ENCODE data around the gene NUDT12.

Gene NUDT12

GRCh38 chr5:103541114-103541513 lies 21.5 kb downstream of the NUDT12 start:
- Histone ChIP-seq H3K27ac (ENCODE audit: extremely low read depth, low read depth, low read length) (no peak overlapping the region), H3K4me1 (ENCODE audit: control insufficient read depth, insufficient read depth, low read length) (no peaks in the 10 kb centered on the region), H3K36me3 (ENCODE audit: control insufficient read depth in 2 of 2, insufficient read depth in 1 of 2, low read length in 2 of 2) (no peaks in the 10 kb centered on the region), H3K4me3 (ENCODE audit: low read depth, low read length) (no peak overlapping the region), H3K9me3 (ENCODE audit: control insufficient read depth, insufficient read depth, low read depth, low read length) (no peaks in the 10 kb centered on the region)
- TF ChIP-seq ZNF114 (tag by site-specific recombination; IDR thresholded peaks at IDR 0.05) (no peak), ZBTB6 (tag by site-specific recombination; IDR thresholded peaks at IDR 0.05) (no peak), ZNF404 (tag by site-specific recombination; IDR thresholded peaks at IDR 0.05) (no peak), ZNF48 (tag by site-specific recombination; IDR thresholded peaks at IDR 0.05) (no peak), ZNF776 (tag by site-specific recombination; IDR thresholded peaks at IDR 0.05; ENCODE audit: borderline replicate concordance) (no peak), ZNF10 (tag by site-specific recombination; IDR thresholded peaks at IDR 0.05) (no peak), ZSCAN30 (tag by site-specific recombination; IDR thresholded peaks at IDR 0.05) (no peak), GLIS1 (tag by site-specific recombination; IDR thresholded peaks at IDR 0.05) (no peak), PRDM2 (tag by site-specific recombination; IDR thresholded peaks at IDR 0.05; ENCODE audit: borderline replicate concordance) (no peak), ZNF529 (tag by site-specific recombination; IDR thresholded peaks at IDR 0.05; ENCODE audit: insufficient replicate concordance) (no peak), ZNF146 (tag by site-specific recombination; IDR thresholded peaks at IDR 0.05) (no peak), ZNF184 (tag by site-specific recombination; IDR thresholded peaks at IDR 0.05) (no peak)
- POLR2A ChIA-PET = no interaction called here
- CTCF ChIA-PET = interaction anchor here (1.4 kb wide), 1 partner anchor 9 kb away, joined by 3 read pairs; no protein-coding TSS in a partner anchor

DNA sequence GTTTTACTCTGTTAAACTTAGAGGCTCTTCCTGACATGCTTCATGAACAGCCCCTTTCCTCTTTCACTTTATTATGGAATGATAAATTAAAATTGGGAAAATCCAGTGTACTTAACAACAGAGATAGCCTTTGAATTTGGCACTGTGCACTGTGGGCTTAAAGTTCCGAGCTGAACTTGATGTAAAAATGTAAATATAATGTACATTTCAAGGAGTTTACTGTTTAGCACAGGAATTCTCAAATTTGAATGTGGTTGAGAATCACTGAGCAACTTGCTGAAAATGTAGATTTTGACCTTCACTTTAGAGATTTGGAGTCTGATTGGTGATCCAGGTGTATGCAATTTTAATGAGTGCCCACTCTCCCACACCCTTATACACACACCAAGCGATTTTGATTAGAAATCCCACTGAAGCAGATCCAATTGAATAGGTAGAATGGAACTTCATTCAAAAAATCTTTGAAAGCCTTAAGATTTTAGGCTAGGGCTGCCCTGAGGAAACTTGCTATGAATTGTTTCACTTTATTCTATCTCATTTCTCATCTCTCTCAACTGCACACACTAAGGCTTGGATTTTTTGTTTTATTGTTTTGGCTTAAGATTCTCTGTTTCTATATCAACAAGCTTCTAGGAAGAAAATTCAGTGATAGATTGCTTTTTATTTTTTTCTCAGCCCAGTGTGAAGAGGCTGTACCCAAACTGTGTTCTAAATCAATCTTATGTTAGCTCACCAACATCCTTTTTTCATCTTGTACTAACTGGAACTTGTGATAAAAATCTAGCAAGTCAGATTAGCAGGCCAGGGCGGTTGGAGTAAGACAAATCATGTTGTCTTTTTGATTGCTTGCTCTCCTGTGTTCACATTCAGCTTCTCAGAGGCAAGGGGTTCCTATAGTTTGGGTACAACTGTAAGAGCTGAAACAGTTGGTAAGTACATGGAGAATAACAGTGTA lies 22.9 kb downstream of the NUDT12 start:
- no peaks in the 10 kb centered on the region for H3K9me3 ChIP-seq (ENCODE audit: control insufficient read depth, insufficient read depth, low read depth, low read length)
- no peak overlapping the region for H3K27ac ChIP-seq (ENCODE audit: extremely low read depth, low read depth, low read length)
- POLR2A ChIA-PET = no interaction called here
- H3K4me1 ChIP-seq (ENCODE audit: control insufficient read depth, insufficient read depth, low read length) = no peaks in the 10 kb centered on the region
- H3K4me3 ChIP-seq (ENCODE audit: low read depth, low read length) = no peak overlapping the region
- CTCF ChIA-PET = interaction anchor here (1.9 kb wide), 1 partner anchor 47 kb away, joined by 4 read pairs; no protein-coding TSS in a partner anchor
- no peaks in the 10 kb centered on the region for H3K36me3 ChIP-seq (ENCODE audit: control insufficient read depth in 2 of 2, insufficient read depth in 1 of 2, low read length in 2 of 2)
- TF ChIP-seq OVOL3 (tag by site-specific recombination; IDR thresholded peaks at IDR 0.05) = no peak
- no peak for TF ChIP-seq ZNF449 (tag by site-specific recombination; IDR thresholded peaks at IDR 0.05)
- no peak for TF ChIP-seq MZF1 (tag by site-specific recombination; IDR thresholded peaks at IDR 0.05; ENCODE audit: borderline replicate concordance)
- TF ChIP-seq ZNF555 (tag by site-specific recombination; conservative IDR thresholded peaks at IDR 0.05) = no peak
- TF ChIP-seq ZFHX2 (tag by site-specific recombination; conservative IDR thresholded peaks at IDR 0.05) = no peak
- TF ChIP-seq ZNF600 (tag by site-specific recombination; IDR thresholded peaks at IDR 0.05) = no peak
- TF ChIP-seq TCF7L2 (IDR thresholded peaks at IDR 0.05; ENCODE audit: borderline replicate concordance, low read depth, low read length) = no peak
- TF ChIP-seq WT1 (tag by site-specific recombination; IDR thresholded peaks at IDR 0.05) = no peak
- no peak for TF ChIP-seq ZNF843 (tag by site-specific recombination; IDR thresholded peaks at IDR 0.05)
- TF ChIP-seq ZNF654 (tag by site-specific recombination; IDR thresholded peaks at IDR 0.05; ENCODE audit: low read depth) = no peak
- TF ChIP-seq, protein P1, sequence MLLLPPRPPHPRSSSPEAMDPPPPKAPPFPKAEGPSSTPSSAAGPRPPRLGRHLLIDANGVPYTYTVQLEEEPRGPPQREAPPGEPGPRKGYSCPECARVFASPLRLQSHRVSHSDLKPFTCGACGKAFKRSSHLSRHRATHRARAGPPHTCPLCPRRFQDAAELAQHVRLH (tag by site-specific recombination; IDR thresholded peaks at IDR 0.05) = no peak
- no peak for TF ChIP-seq SP7 (tag by site-specific recombination; IDR thresholded peaks at IDR 0.05)
- TF ChIP-seq ZNF174 (tag by site-specific recombination; IDR thresholded peaks at IDR 0.05) = no peak
- no peak for TF ChIP-seq ZNF423 (tag by site-specific recombination; IDR thresholded peaks at IDR 0.05)
- no peak for TF ChIP-seq ZNF155 (tag by site-specific recombination; IDR thresholded peaks at IDR 0.05)
